Pulmonary artery endothelial cell (primary cell): ENCODE results near the gene BCORL1. TPM values are rescaled to one million over a fixed set of nuclear protein-coding genes. Genes with fewer than 3 reads are reported as not detected.

Source experiments
- DNase-seq: peaks from one replicate; pipeline ENCODE4 v3.0.0-alpha.2; 2011; ENCODE audit warnings: low read depth, low spot score
- total RNA-seq: library from RNA; depleted of rRNA; stranded (reverse); fragments of >200 nt; gene quantifications from 2 replicates; pipeline ENCODE4 v1.2.3, GENCODE V29; 2014

BCORL1 gene
- total RNA-seq, 1 donor from 2014 or later, result 1.4 TPM

- DNase-seq, result no peak
Observed at GRCh38 chrX:129965166-129965565, 17.3 kb upstream of the BCORL1 start.

DNA sequence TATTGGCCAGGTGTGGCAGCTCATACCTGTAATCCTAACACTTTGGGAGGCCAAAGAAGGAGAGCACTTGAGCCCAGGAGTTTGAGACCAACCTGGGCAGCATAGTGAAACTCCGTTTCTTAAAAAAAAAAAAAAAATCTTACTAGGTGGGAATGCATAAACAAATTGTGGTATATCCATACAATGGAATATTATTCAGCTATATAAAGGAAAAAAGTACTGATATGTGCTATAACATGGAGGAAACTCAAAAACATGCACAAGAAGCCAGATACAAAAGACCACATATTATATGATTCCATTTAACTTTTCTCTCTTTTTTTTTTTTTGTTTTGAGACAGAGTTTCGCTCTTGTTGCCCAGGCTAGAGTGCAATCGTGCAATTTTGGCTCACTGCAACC, 13.5 kb upstream of the BCORL1 start:
- no peak for DNase-seq

DNA sequence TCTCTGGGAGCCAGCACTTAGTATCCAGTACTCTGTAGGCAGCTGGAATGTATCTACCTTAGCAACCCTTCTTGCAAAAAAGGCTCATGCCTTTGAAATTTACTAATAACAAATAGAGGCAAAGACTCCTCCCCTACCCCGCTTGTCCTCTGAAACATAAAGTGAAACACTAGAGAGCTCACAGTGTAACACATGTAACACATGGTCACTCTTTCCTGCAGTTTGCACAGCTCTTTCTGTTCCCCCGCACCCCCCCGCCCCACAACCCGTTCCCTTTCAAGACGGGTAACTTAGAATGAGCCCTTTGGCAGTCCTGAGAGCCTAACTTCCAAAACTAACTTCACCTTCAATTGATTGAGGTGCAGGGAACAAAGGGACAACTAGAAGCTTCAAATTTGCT, 6.0 kb upstream of the BCORL1 start:
- no peak for DNase-seq

DNA sequence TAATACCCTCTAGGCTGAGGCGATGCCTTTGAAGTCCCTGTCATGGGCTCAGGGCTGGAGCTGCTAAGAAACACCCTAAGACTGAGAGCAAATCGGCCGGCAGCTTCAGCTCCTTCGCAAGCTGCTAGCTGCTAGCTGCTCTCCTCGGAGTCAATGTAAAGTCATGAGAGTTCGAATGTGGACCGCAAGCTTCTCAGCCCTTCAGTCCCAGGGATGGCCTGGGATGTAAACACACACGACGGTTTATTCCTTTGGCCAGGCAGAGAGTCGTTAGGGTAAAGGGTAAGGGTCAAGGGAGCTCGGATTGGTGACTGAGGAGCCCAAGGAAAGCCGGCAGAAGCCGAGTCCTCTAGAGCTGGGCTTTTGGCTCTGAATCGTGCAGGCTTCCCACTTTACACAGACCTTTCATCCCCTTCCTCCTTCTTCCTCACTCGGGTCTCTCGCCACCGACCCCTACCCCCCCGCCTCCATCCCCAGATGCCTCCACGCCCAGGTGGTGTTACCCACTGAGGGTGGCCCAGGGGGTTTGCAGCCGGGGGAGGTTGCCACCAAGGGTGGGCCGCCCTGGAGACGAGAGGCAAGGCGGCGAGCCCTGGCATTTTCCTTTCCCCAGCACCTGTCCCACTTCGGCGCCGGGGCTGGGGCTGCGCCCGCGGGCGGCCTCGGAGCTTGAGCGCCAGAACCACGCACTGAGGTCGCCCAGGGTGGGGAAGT, 3.1 kb upstream of the BCORL1 start:
- DNase-seq, result no peak

DNA sequence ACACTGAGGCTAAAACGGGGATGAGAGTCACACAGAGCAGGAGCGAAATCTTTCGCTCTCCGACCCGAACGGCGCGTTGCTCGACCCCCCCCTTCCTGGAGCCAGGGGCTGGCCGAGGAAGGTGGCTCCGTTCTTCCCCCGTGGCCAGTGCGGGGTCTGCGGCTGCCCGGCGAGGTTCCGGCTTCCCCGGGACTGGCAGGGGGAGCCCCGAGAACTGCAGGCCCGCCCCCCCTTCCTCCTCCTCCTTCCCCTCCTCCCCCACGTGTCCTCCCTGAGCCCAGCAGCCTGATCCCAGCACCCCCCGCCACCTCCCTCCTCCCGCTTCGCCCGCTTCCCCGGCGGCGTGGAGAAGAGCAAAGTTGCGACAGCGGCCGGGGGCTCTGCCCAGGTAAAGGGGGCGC, 2.4 kb upstream of the BCORL1 start:
- DNase-seq, result no peak

- DNase-seq, result no peak
Observed at GRCh38 chrX:129980540-129981199, 1.8 kb upstream of the BCORL1 start.

DNA sequence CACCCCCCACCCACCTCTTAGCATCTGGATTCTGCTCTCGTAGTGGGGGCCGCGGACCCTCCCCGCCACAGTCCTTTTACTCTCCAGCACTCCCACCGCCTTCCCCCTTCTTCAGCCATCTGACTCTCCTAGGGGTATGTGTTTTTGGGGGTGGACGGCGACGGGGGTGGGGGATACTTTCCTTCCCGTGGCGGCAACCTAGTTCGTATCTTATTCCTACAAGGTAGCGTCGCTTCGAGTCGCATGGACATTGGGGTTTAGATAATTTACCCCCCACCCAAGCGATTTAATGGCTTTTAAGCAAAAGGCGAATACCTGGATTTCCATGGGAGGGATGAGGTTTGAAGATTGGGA, 1.3 kb upstream of the BCORL1 start:
- no peak for DNase-seq

GRCh38 chrX:129981752-129982299, 609 bp upstream of the BCORL1 start:
- no peak for DNase-seq

GRCh38 chrX:129983575-129984110, 1.2 kb downstream of the BCORL1 start:
- DNase-seq, result no peak

DNA sequence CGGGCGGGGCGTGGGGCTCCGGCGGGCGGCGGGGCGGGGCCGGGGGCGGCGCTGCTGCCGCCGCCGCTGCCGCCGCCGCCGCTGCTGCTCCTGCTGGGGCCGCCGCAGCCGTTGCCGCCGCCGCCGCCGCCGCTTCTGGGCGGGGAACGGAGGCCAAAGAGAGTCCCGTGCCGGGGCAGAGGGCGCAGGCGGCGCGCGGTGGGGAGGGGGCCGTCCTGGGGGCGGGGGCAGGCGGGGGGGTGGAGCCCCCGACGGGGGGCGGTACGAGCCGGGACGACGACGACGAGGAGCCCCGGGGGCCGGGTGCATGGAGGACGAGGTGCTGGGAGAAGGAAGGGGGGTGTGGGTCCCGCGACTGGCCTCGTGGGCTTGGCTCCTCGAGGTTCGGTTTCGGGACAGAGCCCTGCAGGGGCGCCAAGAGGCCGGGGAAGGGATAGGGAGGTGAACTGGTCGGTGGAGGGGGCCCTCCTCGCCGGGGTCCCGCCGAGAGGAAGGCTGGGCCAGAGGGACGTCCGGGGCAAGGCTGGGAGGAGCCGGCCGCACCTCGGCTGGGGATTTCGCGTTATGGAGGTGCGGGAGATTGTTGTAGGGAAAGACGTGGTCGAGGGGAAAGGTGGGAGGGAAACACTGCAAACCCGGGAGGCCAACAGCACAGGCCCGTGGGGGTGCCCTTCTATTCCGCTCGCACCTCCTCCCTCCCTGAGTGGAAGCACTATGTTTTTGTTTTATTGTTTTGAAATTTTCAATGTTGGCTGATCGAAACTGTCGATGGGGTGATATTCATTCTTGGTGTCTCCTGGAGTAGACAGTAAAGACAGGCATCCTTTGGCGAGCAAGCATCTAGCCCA, 1.9 kb downstream of the BCORL1 start:
- DNase-seq, result no peak

- DNase-seq, result no peak
Observed at GRCh38 chrX:129987871-129988270, 5.4 kb downstream of the BCORL1 start.

DNA sequence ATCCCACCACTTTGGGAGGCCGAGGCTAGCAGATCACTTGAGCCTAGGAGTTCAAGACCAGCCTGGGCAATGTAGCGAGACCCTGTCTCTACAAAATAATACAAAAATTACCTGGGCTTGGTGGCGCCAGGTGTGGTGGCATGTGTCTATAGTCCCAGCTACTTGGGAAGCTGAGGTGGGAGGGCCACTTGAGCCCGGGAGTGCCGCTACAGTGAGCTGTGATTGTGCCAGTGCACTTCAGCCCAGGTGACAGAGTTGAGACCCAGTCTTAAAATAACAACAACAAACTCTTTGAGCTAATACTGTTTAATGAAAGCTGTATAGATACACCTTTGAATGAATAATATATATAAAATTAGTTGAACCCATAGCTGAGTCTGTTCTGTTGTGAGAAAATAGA, 9.7 kb downstream of the BCORL1 start:
- no peak for DNase-seq

GRCh38 chrX:129996120-129996519, 13.7 kb downstream of the BCORL1 start:
- DNase-seq, result no peak

DNA sequence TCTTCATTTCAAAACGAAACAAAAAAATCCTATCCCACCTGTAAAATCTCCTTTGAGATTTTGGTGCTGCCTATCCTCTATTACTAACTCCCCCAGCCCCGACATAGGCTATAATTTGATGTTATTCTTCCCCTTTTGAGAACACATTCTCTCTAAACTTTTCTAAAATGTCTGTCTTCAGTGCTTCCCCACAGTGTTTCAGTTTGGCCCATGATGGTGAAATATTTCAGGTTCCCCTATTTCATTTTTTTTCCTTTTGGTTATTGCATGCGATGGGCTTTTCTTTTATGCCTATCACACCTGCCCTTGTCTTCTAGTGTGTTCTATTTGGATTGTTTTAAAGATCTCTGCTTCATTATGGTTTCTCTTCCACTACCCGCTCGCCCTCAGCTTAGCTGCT, 14.7 kb downstream of the BCORL1 start:
- DNase-seq, result no peak

GRCh38 chrX:129998021-129998420, 15.6 kb downstream of the BCORL1 start:
- DNase-seq, result no peak

DNA sequence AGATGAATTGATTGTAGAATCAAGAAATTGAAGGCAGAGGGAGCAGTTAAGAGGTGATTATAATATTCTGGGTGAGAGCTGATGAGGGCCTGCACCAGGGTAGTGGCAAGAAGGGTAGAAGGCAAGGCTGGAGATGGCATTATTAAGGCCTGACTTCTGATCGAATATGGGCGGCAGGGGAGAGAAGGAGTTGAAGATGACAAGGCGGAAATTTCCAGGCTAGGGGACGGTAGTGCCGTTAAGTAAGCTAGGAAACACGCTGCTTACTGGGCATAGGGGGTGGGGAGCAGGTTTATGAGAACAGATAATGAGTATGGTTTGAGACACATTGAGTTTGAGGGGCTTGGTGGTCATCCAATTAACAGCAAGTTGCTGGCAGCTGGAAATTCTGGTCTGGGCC, 19.5 kb downstream of the BCORL1 start:
- DNase-seq, result no peak

- no peak for DNase-seq
Observed at GRCh38 chrX:130002541-130002940, 20.1 kb downstream of the BCORL1 start.

DNA sequence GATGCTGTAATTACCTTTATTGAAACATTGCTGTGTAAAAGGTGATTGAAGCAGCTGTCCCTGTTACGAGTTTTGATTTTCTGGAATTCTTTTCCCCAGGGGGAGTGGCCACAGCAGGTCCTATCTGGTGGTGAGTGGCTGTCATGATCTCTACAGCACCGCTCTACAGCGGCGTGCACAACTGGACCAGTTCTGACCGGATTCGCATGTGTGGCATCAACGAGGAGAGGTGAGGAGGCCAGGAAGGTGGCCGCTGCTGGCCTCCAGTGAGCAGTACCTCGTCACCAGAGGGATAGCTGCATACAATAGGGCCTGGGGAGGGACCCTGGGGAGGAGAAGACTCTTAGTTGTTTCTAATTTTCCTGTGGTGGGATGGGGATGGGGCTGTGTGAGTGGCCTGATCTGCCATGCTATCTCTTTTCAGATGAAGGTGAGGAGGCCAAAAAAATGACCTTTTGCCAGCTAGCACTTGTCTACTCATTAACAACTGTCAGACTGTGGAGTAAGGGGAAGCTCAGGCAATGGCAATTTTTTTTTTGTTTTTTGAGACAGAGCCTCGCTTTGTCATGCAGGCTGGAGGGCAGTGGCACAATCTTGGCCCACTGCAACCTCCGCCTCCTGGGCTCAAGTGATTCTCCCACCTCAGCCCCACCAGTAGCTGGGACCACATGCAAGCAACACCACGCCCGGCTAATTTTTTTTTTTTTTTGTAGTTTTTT, 22.8 kb downstream of the BCORL1 start:
- no peak for DNase-seq

- DNase-seq, result no peak
Observed at GRCh38 chrX:130009658-130010223, 27.3 kb downstream of the BCORL1 start.

DNA sequence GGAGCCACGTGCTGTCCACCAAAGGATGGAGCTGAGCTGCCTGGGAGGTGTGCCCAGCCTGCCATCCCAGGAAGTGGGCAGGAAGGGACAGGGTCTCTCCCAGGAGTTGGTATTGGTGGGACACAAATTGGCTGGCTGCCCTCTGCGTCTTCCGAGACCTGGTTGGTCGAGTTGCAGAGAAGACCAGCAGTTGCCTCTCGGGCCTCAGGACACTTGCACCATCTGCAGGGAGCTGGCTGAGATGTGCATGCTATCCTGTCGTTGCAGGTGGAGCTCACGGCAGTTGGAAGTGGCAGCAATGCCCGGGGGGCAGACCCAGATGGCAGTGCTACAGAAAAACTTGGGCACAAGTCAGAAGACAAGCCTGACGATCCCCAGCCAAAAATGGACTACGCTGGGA, 30.2 kb downstream of the BCORL1 start:
- DNase-seq, result no peak

DNA sequence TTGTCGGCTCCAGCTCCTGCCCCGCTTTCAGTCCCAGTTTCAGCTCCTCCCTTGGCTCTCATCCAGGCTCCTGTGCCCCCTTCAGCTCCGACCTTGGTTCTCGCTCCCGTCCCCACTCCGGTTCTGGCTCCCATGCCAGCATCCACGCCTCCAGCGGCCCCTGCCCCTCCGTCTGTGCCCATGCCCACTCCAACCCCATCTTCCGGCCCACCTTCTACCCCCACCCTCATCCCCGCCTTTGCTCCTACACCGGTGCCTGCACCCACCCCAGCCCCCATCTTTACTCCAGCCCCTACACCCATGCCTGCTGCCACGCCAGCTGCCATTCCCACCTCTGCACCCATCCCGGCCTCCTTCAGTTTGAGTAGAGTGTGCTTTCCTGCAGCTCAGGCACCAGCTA, 31.2 kb downstream of the BCORL1 start:
- DNase-seq, result no peak
